ENCODE data around the gene ADSL.
"Not testable (repeated sequence)": the region's sequence is repeated elsewhere in the genome, so short reads cannot be mapped to it uniquely, and the experiment has no call there.

The ADSL gene

GRCh38 chr22:40346185-40347118 lies at the start of gene ADSL:
Gene ADSL (plus strand): TSS chr22:40346500. CDS start chr22:40346559, 59 bp downstream.
- DNase-seq = peak; percentile 73

GRCh38 chr22:40300316-40300715 lies 46.0 kb upstream of the ADSL start:
- no peak for DNase-seq

- DNase-seq = no peak
Measured at GRCh38 chr22:40300884-40301672, 45.2 kb upstream of the ADSL start.

- no peak for DNase-seq
Measured at GRCh38 chr22:40302149-40302548, 44.2 kb upstream of the ADSL start.

- DNase-seq = no peak
Measured at GRCh38 chr22:40305625-40306024, 40.7 kb upstream of the ADSL start.

- DNase-seq = no peak
Measured at GRCh38 chr22:40308999-40309573, 37.2 kb upstream of the ADSL start.

- no peak for DNase-seq
Measured at GRCh38 chr22:40309631-40310030, 36.7 kb upstream of the ADSL start.

- DNase-seq = no peak
Measured at GRCh38 chr22:40310081-40310767, 36.1 kb upstream of the ADSL start.

- no peak for DNase-seq
Measured at GRCh38 chr22:40310768-40311120, 35.6 kb upstream of the ADSL start.

GRCh38 chr22:40311646-40312045 lies 34.7 kb upstream of the ADSL start:
- not testable (repeated sequence) for DNase-seq

- no peak for DNase-seq
Measured at GRCh38 chr22:40312050-40312449, 34.2 kb upstream of the ADSL start.

GRCh38 chr22:40313007-40313406 lies 33.3 kb upstream of the ADSL start:
- no peak for DNase-seq

- DNase-seq = no peak
Measured at GRCh38 chr22:40314041-40314440, 32.3 kb upstream of the ADSL start.

- no peak for DNase-seq
Measured at GRCh38 chr22:40320687-40321086, 25.6 kb upstream of the ADSL start.

GRCh38 chr22:40322021-40322420 lies 24.3 kb upstream of the ADSL start:
- no peak for DNase-seq

GRCh38 chr22:40322818-40323447 lies 23.4 kb upstream of the ADSL start:
- no peak for DNase-seq

GRCh38 chr22:40323681-40324171 lies 22.6 kb upstream of the ADSL start:
- no peak for DNase-seq

- no peak for DNase-seq
Measured at GRCh38 chr22:40324468-40325305, 21.6 kb upstream of the ADSL start.

- no peak for DNase-seq
Measured at GRCh38 chr22:40325315-40325714, 21.0 kb upstream of the ADSL start.

GRCh38 chr22:40326905-40327735 lies 19.2 kb upstream of the ADSL start:
- DNase-seq = no peak

Measured in NCI-H510A (cell line).